Peyer's patch (tissue), 4 donors: Measurements from ENCODE around the gene TLX1. TPM values are rescaled to one million over a fixed set of nuclear protein-coding genes. Genes with fewer than 3 reads are reported as not detected.
"Not testable (repeated sequence)": the region's sequence is repeated elsewhere in the genome, so short reads cannot be mapped to it uniquely, and the experiment has no call there.

ENCODE experiments used
- DNase-seq, 3 donors: peaks; one replicate each; pipeline ENCODE4 v3.0.0-alpha.2; 2017 to 2019
- H3K27ac ChIP-seq, 4 donors: fragments of 200-600 bp; sonication (generic); one replicate each; pipeline ENCODE4 v1.5.1; 2016 to 2019
- H3K27me3 ChIP-seq, 2 donors: fragments of 200-600 bp; sonication (generic); one replicate each; pipeline ENCODE4 v1.5.1; 2019
- H3K36me3 ChIP-seq, 3 donors: fragments of 200-600 bp; sonication (generic); one replicate each; pipeline ENCODE4 v1.5.1; 2016 to 2019
- H3K4me1 ChIP-seq, 4 donors: fragments of 200-600 bp; sonication (generic); one replicate each; pipeline ENCODE4 v1.5.1; 2016 to 2019
- H3K4me3 ChIP-seq, 4 donors: fragments of 200-600 bp; sonication (generic); 1 replicate in 3 of 4; 2 replicates in 1 of 4; pipeline ENCODE4 v1.5.1; 2016 to 2019; ENCODE audit warnings: mild to moderate bottlenecking in 1 of 4
- H3K9me3 ChIP-seq, 4 donors: fragments of 200-600 bp; sonication (generic); one replicate each; pipeline ENCODE4 v1.5.1; 2016 to 2019; ENCODE audit warnings: mild to moderate bottlenecking in 1 of 4
- POLR2A ChIP-seq, 2 donors: fragments of 450-650 bp; IDR thresholded peaks; one replicate each; pipeline ENCODE4 v1.5.1; 2017; ENCODE audit warnings: antibody characterized with exemption in 2 of 2, mild to moderate bottlenecking in 2 of 2, moderate library complexity in 2 of 2
- total RNA-seq, 4 donors: library from RNA; depleted of rRNA; stranded (reverse); fragments of >200 nt; gene quantifications; one replicate each; pipeline ENCODE4 v1.1.0, GENCODE V29; 2016
- TF ChIP-seq, protein P1 (sequence below), 6 experiments: fragments of 450-650 bp in 4 of 6; fragments of 200-600 bp in 2 of 6; sonication (generic) in 1 of 6; IDR thresholded peaks; one replicate each; pipeline ENCODE4 v1.5.1; 2017 to 2019; ENCODE audit warnings: antibody characterized with exemption in 6 of 6, mild to moderate bottlenecking in 3 of 6, moderate library complexity in 1 of 6

The TLX1 gene
- total RNA-seq, 4 donors from 2014 or later: 1.6 to 4.8 (median 3.2) TPM; not detected in 1

DNA sequence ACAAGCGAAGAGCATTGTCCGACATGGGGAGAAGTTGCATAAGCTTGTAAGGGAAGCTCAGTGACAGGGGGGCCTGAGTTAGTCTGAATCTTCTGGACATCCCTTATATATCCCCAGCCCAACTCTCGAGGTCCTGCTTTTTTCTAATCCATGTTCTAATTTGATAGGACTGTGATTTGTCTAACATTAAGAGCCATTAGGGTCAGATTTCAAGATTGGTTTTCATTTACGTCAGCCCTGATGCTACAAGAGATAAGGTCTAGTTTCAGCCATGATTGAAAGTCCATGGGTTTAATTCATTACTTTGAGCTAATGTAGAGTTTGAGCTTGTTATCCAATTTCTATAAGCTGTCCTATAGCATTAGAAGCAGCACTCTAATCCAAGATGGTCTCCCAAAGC is 20.3 kb downstream of the TLX1 start:
- H3K36me3 ChIP-seq: no peaks in the 10 kb centered on the region
- DNase-seq: no peak
- peaks cover 0 to 12% of the 10 kb centered on the region in 2 donors for H3K27me3 ChIP-seq
- H3K27ac ChIP-seq: no peak overlapping the region
- TF ChIP-seq, protein P1, sequence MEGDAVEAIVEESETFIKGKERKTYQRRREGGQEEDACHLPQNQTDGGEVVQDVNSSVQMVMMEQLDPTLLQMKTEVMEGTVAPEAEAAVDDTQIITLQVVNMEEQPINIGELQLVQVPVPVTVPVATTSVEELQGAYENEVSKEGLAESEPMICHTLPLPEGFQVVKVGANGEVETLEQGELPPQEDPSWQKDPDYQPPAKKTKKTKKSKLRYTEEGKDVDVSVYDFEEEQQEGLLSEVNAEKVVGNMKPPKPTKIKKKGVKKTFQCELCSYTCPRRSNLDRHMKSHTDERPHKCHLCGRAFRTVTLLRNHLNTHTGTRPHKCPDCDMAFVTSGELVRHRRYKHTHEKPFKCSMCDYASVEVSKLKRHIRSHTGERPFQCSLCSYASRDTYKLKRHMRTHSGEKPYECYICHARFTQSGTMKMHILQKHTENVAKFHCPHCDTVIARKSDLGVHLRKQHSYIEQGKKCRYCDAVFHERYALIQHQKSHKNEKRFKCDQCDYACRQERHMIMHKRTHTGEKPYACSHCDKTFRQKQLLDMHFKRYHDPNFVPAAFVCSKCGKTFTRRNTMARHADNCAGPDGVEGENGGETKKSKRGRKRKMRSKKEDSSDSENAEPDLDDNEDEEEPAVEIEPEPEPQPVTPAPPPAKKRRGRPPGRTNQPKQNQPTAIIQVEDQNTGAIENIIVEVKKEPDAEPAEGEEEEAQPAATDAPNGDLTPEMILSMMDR (IDR thresholded peaks at IDR 0.05): no peak
- TF ChIP-seq POLR2A (IDR thresholded peaks at IDR 0.05): no peak
- no peak overlapping the region for H3K4me3 ChIP-seq
- no peaks in the 10 kb centered on the region for H3K4me1 ChIP-seq
- H3K9me3 ChIP-seq: no peaks in the 10 kb centered on the region

DNA sequence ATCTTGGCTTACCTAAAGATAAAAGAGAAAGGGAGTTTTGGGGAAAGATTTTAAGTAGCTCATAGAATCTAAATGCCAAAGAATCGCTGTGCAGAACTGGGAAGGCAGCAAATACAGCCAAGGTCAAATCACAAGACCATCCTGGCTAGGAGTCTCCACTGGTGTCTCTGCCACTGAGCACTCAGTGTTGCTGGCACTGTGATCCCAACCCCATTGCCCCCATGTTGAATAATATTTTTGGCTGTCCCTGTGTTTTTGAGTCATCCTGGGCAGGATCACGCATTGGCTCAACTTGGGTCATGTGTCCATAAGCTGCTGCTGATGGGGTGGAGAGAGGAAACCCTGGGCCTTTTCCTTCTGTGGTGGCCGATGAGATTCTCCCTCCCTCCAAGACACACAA is 21.2 kb downstream of the TLX1 start:
- H3K9me3 ChIP-seq: no peaks in the 10 kb centered on the region
- no peak overlapping the region for H3K27ac ChIP-seq
- H3K36me3 ChIP-seq: no peaks in the 10 kb centered on the region
- no peak overlapping the region for H3K4me3 ChIP-seq
- TF ChIP-seq, protein P1 (IDR thresholded peaks at IDR 0.05): no peak
- TF ChIP-seq POLR2A (IDR thresholded peaks at IDR 0.05): no peak
- no peaks in the 10 kb centered on the region for H3K4me1 ChIP-seq
- peak in 1 of 3 donors; percentile 25 for DNase-seq
- peaks cover 0 to 6% of the 10 kb centered on the region in 2 donors for H3K27me3 ChIP-seq

DNA sequence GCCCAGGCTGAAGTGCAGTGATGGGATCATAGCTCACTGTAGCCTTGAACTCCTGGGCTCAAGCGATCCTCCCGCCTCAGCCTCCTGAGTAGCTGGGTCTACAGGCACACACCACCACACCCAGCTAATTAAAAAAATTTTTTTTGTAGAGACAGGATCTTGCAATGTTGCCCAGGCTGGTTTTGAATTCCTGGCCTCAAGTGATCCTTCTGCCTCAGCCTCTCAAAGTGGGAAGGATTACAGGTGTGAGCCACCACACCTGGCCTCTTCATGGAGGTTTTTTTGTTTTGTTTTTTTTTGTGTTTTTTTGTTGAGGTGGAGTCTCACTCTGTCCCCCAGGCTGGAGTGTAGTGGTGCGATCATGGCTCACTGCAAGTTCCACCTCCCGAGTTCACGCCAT is 23.4 kb downstream of the TLX1 start:
- not testable (repeated sequence) for H3K27ac ChIP-seq, H3K4me3 ChIP-seq, H3K9me3 ChIP-seq, DNase-seq, H3K36me3 ChIP-seq, H3K27me3 ChIP-seq, H3K4me1 ChIP-seq

DNA sequence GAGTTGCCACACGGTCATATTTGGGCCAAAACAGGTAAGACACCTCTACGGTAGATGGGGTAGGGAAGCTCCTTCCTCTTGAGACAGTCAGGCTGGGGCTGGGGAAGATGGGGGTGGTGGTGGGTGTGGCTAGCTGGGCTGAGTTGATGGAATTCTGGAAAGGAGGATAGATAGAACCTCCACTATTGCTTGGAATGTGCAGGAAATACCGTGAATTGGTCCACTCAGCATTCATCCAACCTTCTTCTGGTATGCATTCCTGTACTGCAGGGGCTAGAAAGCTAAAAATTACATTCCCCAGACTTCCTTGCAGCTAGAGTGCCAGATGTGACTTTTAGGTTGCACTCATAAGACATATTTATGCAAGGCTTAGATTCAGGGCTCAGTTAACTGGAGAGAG is 24.8 kb downstream of the TLX1 start:
- peaks cover 0 to 3% of the 10 kb centered on the region in 2 donors for H3K27me3 ChIP-seq
- H3K4me3 ChIP-seq: no peak overlapping the region
- H3K36me3 ChIP-seq: no peaks in the 10 kb centered on the region
- no peak for DNase-seq
- no peak for TF ChIP-seq POLR2A (IDR thresholded peaks at IDR 0.05)
- TF ChIP-seq, protein P1 (IDR thresholded peaks at IDR 0.05): no peak
- H3K9me3 ChIP-seq: no peaks in the 10 kb centered on the region
- H3K27ac ChIP-seq: no peak overlapping the region
- no peaks in the 10 kb centered on the region for H3K4me1 ChIP-seq

DNA sequence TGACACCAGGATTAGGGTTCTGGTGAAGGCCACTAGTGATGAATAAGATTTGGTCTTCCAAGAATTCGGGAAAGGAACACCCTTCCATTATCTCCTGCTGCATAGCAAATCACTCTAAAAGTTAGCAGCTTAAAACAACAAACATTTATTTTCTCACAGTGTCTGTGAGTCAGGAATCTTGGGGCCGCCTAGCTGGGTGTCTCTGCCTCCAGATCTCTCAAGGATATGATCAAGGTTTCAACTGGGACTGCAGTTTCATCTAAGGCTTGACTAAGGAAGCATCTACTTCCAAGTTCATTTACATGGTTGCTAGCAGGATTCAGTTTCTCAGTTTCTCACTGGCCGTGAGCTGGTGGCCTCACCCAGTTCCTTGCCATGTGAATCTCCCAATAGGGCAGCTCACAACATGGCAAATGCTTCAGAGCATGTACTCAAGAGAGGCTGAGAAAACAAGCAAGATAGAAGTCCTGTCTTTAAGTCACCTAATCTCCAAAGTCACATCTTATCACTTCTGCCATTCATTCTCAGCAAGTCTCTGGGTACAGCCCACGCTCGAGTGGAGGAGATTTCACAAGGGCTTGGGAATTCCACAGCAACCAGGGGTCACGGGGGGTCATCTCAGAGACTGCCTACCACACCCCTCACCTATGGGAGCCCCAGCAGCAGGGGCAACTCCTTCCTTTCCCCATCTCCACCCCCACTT is 26.8 kb downstream of the TLX1 start:
- H3K27me3 ChIP-seq: peaks cover 0 to 3% of the 10 kb centered on the region in 2 donors
- no peaks in the 10 kb centered on the region for H3K36me3 ChIP-seq
- DNase-seq: no peak
- no peaks in the 10 kb centered on the region for H3K9me3 ChIP-seq
- no peaks in the 10 kb centered on the region for H3K4me1 ChIP-seq
- no peak overlapping the region for H3K4me3 ChIP-seq
- TF ChIP-seq, protein P1 (IDR thresholded peaks at IDR 0.05): no peak
- no peak for TF ChIP-seq POLR2A (IDR thresholded peaks at IDR 0.05)
- no peak overlapping the region for H3K27ac ChIP-seq

DNA sequence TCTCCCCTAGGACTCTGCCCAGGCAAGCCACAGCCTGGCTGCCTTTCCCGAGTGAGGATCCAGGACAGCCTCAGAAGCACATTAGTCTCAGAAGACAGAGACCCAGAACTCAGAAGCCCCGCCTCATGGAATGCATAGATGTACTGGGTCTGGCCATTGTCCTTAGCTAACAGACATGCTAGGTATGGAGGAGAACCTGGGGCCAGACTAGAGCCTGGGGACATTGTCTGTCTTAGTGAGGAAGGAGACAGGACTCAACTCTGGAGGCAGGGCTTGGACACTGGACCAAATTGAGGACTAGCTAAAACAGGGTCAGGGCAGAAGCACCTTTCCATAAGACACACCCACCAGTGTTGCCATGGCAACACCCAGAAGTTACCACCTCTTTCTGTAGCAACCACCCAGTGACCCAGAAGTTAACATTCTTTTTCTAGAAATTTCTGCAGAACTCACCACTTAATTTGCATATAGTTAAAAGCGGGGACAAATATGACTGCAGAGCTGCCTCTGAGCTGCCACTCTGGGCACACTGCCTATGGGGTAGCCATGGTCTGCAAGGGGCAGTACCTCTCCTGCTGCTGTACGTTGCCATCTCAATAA is 27.5 kb downstream of the TLX1 start:
- peak in 1 of 3 donors; percentile 24 for DNase-seq
- Histone ChIP-seq H3K36me3 (no peaks in the 10 kb centered on the region), H3K27me3 (peaks cover 0 to 3% of the 10 kb centered on the region in 2 donors), H3K4me3 (no peak overlapping the region), H3K4me1 (no peaks in the 10 kb centered on the region), H3K9me3 (no peaks in the 10 kb centered on the region), H3K27ac (no peak overlapping the region)
- no peak for TF ChIP-seq POLR2A (IDR thresholded peaks at IDR 0.05)
- TF ChIP-seq, protein P1 (IDR thresholded peaks at IDR 0.05): no peak
